Measurements from ENCODE around the gene SLC37A1.

The SLC37A1 gene

DNA sequence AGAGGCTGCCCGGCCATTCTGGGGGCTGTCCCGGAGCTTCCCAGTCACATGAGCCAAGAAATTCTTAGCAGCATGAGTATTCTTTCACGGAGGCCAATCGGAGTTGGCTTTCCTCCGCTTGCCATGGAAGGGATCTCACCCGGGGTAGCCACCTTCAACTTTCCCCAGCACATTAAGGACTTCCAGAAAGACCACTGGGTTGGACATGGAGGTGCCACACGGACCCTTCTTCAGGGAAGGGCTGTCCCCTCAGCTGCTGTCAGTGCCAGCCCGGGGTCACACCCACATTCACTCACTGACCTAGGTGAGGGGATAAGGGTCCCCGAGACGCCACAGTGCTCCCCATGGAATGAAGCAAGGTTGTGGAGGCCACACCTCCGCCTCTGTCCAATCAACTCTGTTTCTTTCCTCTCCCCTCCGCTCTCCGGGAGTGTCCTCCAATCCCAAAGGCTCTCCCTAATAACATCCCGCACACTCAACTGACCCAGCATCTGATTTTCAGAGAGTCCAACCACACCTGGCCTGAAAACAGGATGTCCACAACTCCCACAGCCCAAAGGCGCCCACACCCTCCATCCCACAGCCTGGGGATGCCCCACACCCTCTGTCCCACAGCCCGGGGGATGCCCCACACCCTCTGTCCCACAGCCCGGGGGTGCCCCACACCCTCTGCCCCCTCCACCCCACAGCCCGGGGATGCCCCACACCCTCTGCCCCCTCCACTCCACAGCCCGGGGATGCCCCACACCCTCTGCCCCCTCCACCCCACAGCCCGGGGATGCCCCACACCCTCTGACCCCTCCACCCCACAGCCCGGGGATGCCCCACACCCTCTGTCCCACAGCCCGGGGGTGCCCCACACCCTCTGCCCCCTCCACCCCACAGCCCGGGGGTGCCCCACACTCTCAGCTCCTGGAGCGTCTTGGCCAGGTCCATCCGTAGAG is 37.0 kb upstream of the SLC37A1 start:
- no peak for DNase-seq
- in situ Hi-C loops (cut with HindIII; ENCODE audit: low pct_ligation_motif_present, low pct_unique_long_range_greater_than_20kb, low sequenced_read_pairs) = no loop called here

DNA sequence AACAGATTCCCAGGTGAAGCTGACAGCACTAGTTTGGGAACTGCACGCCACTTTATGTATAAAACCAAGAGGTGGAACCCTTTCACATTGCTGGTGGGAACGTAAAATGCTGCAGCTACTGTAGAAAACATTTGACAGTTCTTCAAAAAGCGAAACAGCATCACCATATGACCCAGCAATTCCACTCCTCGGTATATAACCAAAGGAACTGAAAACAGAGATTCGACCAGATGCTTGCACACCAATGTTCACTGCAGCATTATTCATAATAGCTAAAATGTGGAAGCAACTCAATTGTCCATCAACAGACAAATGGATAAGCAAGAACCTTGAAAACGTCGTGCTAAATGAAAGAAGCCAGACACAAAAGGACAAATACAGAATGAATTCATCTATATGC is 35.1 kb upstream of the SLC37A1 start:
- in situ Hi-C loops (cut with HindIII; ENCODE audit: low pct_ligation_motif_present, low pct_unique_long_range_greater_than_20kb, low sequenced_read_pairs) = no loop called here
- DNase-seq = no peak

DNA sequence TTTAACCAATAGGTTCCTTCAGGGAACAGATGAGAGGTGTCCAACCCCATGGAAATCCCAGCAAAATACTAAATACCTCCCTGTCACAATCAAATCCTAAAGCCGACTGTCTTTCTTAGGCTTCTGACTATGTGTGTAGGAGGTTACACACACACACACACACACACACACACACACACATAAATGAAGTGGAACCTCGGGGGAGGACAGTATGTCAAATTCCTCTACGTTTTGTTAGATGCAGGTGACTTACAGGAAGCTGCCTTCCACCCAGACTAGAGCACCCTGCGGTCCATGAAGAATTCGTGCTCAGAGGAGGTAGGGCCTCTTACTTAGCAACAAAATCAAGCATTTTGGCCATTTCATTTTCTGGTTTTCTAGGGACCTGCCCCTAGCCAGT is 34.1 kb upstream of the SLC37A1 start:
- in situ Hi-C loops (cut with HindIII; ENCODE audit: low pct_ligation_motif_present, low pct_unique_long_range_greater_than_20kb, low sequenced_read_pairs) = no loop called here
- DNase-seq = no peak

DNA sequence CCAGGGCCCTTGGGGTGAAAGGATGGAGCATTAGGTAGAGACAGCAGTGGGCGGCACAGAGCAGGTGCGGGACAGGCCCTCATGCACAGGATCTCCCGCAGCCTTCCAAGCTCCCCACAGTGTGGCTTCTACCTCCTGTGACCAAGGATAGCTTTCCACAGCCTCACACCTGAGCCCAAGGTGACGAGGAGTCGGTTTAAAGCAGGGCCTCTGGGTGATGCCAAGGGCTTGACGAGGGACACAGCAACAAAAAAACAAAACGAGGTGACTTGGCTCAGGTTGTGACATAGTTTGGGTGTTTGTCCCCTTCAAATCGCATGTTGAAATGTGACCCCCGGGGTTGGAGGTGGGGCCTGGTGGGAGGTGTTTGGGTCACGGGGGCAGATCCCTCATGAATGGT is 32.9 kb upstream of the SLC37A1 start:
- in situ Hi-C loops (cut with HindIII; ENCODE audit: low pct_ligation_motif_present, low pct_unique_long_range_greater_than_20kb, low sequenced_read_pairs) = no loop called here
- DNase-seq = no peak

DNA sequence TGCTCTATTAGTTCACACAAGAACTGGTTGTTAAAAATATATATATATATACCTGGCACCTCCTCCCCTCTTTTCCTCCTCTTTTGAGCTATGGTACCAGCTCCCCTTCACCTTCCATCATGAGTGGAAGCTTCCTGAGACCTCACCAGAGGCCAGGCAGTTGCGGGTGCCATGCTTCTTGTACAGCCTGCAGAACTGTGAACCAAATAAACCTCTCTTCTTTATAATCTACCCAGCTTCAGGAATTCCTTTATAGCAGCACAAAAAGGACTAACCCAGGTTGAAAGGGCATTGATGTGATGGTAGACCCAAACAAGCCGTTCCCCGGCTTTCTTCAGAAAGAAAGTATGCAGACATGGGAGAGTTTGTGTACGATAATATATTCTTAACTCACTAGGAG is 32.5 kb upstream of the SLC37A1 start:
- no peak for DNase-seq
- in situ Hi-C loops (cut with HindIII; ENCODE audit: low pct_ligation_motif_present, low pct_unique_long_range_greater_than_20kb, low sequenced_read_pairs) = no loop called here

DNA sequence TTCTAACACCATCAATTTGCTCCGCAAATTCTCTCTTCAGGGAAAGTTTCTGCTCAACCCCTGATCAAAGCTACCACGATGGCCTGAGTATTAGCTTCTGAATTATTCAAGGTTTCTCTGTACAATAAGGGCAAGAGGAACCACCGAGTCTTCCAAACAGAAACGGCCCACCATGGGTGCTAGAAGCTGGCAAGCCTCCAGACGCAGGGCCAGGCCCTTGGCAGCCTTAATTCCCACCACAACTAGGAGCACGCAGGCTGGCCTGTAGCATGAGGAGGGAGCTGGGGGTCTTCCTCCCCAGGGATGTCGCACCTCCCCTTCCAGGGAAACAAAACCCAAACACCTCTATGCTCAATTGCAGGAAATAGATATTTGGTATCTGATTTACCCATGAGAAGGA is 28.7 kb upstream of the SLC37A1 start:
- no peak for DNase-seq
- in situ Hi-C loops (cut with HindIII; ENCODE audit: low pct_ligation_motif_present, low pct_unique_long_range_greater_than_20kb, low sequenced_read_pairs) = no loop called here

DNA sequence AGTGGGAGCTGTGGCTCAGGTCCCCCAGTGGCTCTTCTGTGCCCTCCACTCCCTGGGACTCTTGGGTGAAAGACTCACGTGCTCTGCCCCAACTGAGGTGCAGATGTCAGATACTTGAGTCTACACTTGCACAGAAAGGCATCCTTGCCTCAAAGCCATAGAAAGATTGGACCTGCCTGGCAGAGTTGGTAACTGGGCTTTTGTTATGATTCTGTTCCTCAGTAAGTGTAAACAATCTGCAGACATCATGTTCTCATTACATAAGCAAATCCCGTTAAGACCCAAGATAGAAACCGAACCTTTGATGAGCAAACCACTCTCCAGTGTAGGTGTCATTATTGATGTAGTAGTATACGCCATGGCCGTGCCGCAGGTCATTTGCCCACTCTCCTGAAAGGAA is 27.6 kb upstream of the SLC37A1 start:
- DNase-seq = no peak
- in situ Hi-C loops (cut with HindIII; ENCODE audit: low pct_ligation_motif_present, low pct_unique_long_range_greater_than_20kb, low sequenced_read_pairs) = no loop called here

DNA sequence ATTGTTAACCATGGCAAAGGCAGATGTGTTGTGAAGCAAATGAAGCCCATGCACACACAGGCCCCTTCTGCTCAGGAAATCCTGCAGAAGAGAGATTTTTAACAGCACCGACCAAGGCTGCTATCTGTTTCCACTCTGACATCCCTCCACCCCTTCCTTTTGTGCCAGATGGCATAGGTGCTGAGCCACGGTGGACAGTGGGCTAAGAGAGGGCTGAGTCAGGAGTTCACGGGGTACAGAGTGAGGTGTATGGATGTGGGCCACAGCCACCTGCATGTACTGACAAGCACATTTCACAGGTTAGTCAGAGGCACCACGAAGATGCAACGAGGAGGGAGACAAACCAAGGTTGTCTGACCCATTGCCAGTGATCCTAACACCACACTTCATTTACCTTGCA is 27.1 kb upstream of the SLC37A1 start:
- in situ Hi-C loops (cut with HindIII; ENCODE audit: low pct_ligation_motif_present, low pct_unique_long_range_greater_than_20kb, low sequenced_read_pairs) = no loop called here
- DNase-seq = no peak

DNA sequence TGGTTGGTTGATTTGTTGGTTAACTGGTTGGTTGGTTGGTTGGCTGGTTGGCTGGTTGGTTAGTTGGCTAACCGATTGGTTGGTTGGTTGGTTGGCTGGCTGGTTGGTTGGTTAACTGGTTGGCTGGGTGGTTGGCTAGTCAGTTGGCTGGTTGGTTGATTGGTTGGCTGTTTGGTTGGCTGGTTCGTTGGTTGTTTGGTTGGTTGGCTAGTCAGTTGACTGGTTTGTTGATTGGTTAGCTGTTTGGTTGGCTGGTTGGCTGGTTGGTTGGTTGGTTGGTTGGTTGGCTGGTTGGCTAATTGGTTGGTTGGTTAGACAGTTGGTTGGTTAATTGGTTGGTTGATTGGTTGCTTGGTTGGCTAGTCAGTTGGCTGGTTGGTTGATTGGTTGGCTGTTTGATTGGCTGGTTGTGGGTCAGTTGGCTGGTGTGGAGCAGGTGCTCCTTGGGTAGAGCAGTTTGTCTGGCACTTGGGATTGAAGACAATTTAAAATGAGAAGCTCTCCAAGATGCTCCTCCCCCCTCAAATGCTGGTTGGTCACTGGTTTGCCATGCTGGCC is 24.6 kb upstream of the SLC37A1 start:
- no peak for DNase-seq
- in situ Hi-C loops (cut with HindIII; ENCODE audit: low pct_ligation_motif_present, low pct_unique_long_range_greater_than_20kb, low sequenced_read_pairs) = no loop called here

DNA sequence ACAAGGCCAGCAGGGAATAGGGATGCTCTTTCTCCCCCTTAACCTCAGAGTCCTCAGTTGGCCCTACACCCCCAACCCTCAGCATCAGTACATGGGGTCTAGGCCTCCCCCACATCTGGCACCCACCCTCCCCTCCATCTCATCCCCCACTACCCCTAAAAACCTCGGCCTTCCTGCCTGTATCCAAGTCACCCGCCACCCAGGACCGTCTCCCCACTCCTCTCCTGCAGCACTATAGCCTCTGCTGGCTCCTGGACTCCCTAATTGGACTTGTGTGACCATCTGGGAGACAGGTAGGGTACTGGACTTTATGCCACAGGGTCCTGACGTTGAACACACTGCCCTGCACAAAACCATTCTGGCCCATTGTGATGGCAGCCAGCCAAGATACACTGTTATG is 23.7 kb upstream of the SLC37A1 start:
- in situ Hi-C loops (cut with HindIII; ENCODE audit: low pct_ligation_motif_present, low pct_unique_long_range_greater_than_20kb, low sequenced_read_pairs) = no loop called here
- no peak for DNase-seq

DNA sequence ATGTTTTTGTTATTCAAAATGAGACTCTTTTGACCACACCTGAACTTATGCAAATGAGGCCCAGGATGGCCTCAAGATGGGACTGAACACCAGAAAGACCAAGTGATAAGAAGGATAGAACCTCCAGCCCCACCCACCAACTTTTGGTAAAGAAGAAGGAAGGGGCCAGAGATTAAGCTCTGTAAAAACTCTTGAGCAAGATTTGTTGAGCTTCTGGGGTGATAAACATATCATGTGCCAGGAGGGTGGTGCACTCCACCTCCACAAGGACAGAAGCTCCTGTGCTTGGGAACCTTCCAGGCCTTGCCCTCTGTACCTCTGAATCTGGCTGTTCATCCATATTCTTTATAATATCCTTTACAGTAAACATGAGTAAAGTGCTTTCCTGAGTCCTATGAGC is 22.9 kb upstream of the SLC37A1 start:
- in situ Hi-C loops (cut with HindIII; ENCODE audit: low pct_ligation_motif_present, low pct_unique_long_range_greater_than_20kb, low sequenced_read_pairs) = no loop called here
- DNase-seq = no peak

DNA sequence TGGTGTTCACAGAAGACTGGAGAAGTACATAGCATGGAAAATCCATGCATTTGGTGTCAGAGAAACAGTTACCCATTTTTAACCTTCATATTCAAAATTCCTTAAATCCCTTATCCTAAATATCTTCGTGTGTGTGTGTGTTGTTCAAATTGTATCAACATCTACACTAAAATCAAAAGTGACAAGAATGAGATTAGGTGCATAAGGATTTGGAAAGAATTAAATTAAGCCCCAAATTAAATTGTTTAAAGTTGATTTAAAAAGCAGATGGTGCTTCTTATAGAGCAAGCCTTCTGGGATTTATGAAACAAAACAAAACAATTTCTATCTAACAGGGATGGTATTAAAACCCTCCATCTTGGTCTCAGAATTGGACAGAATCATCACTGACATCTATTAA is 22.3 kb upstream of the SLC37A1 start:
- no peak for DNase-seq
- in situ Hi-C loops (cut with HindIII; ENCODE audit: low pct_ligation_motif_present, low pct_unique_long_range_greater_than_20kb, low sequenced_read_pairs) = no loop called here

DNA sequence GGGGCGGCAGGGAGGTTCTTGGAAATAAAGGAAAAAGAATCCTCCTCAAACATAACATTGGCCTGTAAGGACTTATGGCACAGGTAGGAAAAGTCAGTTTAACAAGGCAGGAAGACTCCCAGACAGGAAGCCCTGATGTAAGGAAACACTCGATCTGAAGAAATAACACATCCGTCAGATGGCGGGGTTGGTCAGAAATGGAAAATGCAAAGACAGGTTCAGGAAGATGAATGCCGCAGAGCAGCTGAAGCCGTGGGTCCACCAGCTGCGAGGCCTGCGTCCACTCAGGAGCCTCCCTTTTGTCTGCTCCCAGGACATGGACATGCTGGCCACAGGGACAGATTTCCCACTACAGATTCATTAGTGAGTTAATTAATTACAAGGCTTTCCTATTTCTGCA is 21.5 kb upstream of the SLC37A1 start:
- in situ Hi-C loops (cut with HindIII; ENCODE audit: low pct_ligation_motif_present, low pct_unique_long_range_greater_than_20kb, low sequenced_read_pairs) = no loop called here
- no peak for DNase-seq

DNA sequence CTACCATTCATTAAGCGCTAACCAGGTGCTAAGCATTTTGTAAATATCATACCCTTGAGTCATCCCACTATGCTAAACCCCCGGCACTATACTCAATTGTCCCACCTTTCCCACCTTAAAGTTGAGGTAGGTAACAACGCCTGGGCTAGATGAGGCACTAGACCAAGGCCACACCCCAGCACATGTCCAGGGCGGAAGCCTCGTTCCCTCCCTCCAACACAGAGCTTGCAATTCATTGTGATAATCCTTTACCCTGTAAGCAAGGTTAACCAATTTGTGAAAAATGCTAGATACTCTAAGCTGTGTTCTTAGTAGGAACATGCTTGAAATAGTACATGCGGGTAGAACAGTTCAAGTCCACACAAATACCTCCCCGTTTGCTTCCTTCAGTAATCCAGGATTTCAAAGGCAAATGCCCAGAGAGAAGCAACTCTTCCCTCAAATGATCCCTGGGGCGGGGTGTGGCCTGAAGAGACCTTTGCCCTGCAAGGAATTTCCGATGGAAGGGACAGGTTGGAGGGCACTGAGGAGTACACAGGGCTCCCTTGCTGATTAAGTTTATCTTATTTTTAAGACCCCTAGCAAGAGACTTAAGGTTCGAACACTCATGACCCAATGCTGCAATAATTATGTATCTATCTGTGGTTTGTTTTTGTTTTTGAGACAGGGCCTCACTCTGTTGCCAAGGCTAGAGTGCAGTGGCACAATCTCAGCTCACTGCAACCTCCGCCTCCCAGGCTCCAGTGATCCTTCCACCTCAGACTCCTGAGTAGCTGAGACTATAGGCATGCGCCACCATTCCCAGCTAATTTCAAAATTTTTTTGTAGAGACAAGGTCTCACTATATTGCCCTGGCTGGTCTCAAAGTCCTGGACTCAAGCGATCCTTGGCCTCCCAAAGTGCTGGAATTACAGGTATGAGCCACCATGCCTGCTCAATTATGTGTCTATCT is 20.3 kb upstream of the SLC37A1 start:
- in situ Hi-C loops (cut with HindIII; ENCODE audit: low pct_ligation_motif_present, low pct_unique_long_range_greater_than_20kb, low sequenced_read_pairs) = no loop called here
- no peak for DNase-seq

DNA sequence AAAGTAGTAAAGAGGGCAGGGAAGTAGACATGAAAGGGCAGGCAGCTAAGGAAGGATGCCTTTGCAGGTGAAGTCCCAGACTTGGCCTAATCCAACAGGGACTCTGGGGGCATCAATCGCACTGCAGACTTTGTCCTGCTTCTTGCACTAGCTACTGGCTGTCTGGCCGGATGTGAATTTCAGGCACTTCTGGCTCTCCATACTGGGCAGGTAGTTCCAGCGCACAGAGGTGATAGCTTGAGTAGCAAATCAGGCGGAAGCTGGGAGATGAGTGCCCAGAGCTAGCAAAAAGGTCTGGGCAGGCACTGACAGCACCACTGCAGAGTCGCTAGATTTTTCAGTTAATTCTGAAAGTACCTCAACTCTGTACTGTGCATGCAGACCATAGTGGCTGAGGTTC is 18.6 kb upstream of the SLC37A1 start:
- DNase-seq = no peak
- in situ Hi-C loops (cut with HindIII; ENCODE audit: low pct_ligation_motif_present, low pct_unique_long_range_greater_than_20kb, low sequenced_read_pairs) = no loop called here

DNA sequence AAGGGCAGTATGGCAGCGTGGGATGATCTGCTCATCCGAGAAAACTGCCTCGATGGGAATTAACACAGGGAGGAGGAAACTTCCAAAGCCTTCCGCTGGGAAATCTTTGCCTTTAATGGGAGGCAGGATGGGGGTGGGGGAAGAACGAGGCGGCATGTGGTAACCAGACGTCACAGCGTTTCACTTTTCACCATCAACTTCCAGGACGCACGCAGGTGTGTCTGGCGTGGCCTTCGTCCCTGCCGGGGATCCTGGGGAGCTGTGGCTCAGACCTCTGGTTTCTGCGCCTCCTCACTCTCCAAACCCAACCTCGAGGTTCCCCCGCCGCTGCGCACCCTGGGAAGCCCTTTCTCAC is 17.9 kb upstream of the SLC37A1 start:
- peak; percentile 7 for DNase-seq
- in situ Hi-C loops (cut with HindIII; ENCODE audit: low pct_ligation_motif_present, low pct_unique_long_range_greater_than_20kb, low sequenced_read_pairs) = no loop called here

DNA sequence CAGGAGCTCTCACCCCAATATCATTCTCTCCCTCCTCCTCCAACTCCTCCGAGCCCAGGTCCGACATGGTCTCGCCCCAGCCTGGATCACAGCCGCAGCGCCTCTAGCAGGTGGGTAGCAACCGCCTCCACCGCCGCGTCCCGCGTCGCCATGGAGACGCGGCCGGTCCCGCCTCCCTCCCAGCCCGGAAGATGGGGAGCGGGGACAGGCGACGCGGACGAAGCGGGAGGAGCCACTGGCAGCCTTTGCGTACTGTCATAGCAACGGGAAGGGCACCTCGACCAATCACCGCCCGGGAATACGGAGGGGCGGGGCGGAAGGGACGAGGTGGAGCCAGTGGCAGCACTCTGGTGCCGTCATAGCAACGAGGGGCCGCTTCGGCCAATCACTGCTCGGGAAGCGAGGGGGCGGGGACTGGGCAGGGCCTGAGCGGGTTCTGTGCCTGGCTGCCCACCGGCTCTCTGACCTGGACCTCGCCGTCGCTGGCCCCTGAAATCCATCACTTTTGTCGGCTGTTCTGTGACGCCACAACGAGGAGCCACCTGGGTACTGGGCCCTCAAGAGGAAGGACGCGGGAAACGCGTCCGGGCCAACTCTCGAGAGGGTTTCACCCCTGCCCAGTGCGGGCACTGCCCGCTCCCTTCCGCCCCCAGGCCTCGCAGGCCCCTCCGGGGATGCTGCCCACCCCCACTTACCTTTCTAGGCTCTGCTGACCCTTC is 17.4 kb upstream of the SLC37A1 start, which contains the start of gene RSPH1:
RSPH1 (minus strand) TSS at position 105 of the 719 bp plus-strand sequence; CDS start at position 67, 38 bp downstream.
- in situ Hi-C loops (cut with HindIII; ENCODE audit: low pct_ligation_motif_present, low pct_unique_long_range_greater_than_20kb, low sequenced_read_pairs) = no loop called here
- DNase-seq = peak; percentile 96

DNA sequence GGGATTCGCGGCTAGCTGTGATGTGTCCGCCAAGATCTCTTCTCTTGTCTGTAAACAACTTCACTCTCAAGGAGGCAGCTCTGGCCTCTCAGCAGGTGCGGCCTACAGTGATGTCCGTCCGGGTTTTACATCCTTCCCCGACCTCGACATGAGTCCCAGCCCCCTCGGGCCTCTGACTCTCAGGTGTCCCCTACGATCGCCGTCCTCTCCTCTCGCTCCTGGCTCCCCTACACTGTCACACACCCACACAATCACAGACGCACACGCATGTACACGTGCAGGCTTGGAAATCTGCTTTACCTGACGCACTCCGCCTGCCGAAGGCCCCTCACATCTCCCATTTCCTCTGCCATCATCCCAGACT is 16.8 kb upstream of the SLC37A1 start:
- DNase-seq = peak; percentile 18
- in situ Hi-C loops (cut with HindIII; ENCODE audit: low pct_ligation_motif_present, low pct_unique_long_range_greater_than_20kb, low sequenced_read_pairs) = no loop called here

DNA sequence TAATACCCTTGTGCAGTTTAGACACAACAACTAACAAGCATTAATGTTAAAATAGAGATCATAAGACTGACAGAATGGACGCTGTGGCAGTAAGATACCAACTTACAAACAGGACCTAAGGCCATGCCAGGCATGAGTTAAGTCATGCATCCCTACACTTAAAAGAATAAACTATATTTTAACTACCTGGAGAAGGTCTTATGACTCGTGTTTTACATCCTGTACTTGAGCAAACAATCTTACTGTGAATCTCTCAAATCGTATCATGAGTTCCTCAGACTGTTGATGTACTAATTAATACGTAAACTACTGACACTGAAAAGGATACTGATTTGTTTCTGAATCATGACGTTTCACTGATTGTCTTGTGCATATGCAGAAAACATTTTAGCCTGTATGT is 15.6 kb upstream of the SLC37A1 start:
- DNase-seq = no peak
- in situ Hi-C loops (cut with HindIII; ENCODE audit: low pct_ligation_motif_present, low pct_unique_long_range_greater_than_20kb, low sequenced_read_pairs) = no loop called here

All from ACHN (cell line).